Erythroblast (primary cell): Measurements from ENCODE around the gene PAQR4.
"Not testable (repeated sequence)": the region's sequence is repeated elsewhere in the genome, so short reads cannot be mapped to it uniquely, and the experiment has no call there.

Experiments used
- GATA1 ChIP-seq: IDR thresholded peaks from 2 replicates; pipeline ENCODE4 v1.6.1; 2011; ENCODE audit warnings: low read depth, mild to moderate bottlenecking, control low read depth, low read length, moderate library complexity
- POLR2A ChIP-seq: IDR thresholded peaks from 2 replicates; pipeline ENCODE4 v1.6.1; 2011; ENCODE audit warnings: mild to moderate bottlenecking, low read length

- not testable (repeated sequence) for TF ChIP-seq POLR2A, GATA1
Measured at GRCh38 chr16:2928151-2928550, 41.0 kb upstream of the PAQR4 start.
